Measurements from ENCODE around the gene ZNF532. TPM values are rescaled to one million over a fixed set of nuclear protein-coding genes. Genes with fewer than 3 reads are reported as not detected.
A peak's percentile ranks its signal among the peaks of the same experiment; 100 is the strongest.

The ZNF532 gene
- total RNA-seq, 1 donor from 2014 or later, result 41.3 TPM

DNA sequence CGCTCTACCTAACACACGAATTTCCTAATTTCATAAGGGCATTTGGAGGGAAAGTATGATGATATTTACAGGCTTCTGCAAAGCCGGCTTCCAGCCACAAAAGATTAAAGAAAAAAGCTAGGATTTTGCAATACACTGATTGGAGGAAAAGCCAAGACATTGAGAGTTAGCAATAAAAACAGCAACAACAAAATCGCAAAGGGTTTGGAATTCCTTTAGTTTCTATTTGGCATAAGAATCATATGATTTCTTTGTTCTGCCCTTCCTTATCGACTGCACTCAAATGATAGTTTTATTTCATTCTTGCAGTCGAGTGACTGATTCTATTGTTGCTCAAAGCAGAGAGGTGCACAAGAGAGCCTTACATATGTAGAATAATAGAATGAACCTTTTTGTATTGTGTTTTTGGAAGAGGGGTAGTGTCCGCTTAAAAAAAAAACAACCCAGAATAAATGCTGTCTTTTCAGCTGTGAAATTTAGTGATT lies 3.9 kb upstream of the ZNF532 start:
- Histone ChIP-seq H3K27me3 (ENCODE audit: control insufficient read depth, insufficient read depth, low read length) (no peaks in the 10 kb centered on the region), H3K36me3 (ENCODE audit: control insufficient read depth, insufficient read depth, low read length) (no peaks in the 10 kb centered on the region), H3K4me3 (ENCODE audit: low read depth, low read length) (no peak overlapping the region)
- no peak for DNase-seq (ENCODE audit: low read depth)
- TF ChIP-seq CTCF (IDR thresholded peaks at IDR 0.05; ENCODE audit: insufficient read depth, low read length, severe bottlenecking), result no peak
- FAIRE-seq, result no peak

DNA sequence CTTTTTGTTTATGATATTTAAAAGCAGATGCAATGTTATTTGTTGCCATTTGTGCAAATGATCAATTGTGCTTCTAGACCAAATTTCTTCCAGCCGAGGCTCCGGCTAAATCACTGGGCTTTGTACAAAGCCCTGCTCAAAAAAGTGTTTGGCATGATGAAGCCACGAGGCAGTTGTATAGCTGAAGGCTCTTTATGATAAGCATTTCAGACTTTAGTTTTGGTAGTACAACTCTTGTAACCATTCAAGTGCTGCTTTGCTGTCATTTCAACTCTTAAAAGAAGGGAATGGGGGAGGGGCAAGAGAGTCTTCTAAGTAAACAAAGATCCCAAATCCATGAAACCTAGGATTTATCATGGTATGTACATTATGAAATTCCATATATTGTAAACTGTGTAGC lies 3.3 kb upstream of the ZNF532 start:
- Histone ChIP-seq H3K27me3 (ENCODE audit: control insufficient read depth, insufficient read depth, low read length) (no peaks in the 10 kb centered on the region), H3K4me3 (ENCODE audit: low read depth, low read length) (no peak overlapping the region), H3K36me3 (ENCODE audit: control insufficient read depth, insufficient read depth, low read length) (no peaks in the 10 kb centered on the region)
- DNase-seq (ENCODE audit: low read depth) (no peak), FAIRE-seq (no peak)
- no peak for TF ChIP-seq CTCF (IDR thresholded peaks at IDR 0.05; ENCODE audit: insufficient read depth, low read length, severe bottlenecking)

DNA sequence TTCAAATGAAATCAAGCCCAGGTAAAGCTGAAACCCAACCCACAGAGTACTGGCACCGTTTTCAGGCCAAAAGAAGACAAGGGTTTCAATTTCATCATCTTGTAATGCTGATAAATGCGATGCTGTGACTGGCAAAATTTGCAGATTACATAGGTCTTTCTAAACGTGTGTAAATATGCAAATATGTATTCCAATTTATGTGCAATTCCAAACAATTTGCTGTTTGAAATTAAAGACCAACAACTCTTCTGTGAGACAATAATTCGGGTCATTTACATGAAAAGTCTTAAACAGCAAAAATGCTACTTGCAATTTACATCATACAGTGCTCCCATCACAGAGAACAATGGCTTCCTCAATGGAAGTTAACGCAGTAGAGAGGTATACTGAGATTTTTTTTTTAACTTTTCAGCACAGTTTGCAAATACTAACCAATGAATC lies 2.8 kb upstream of the ZNF532 start:
- H3K36me3 ChIP-seq (ENCODE audit: control insufficient read depth, insufficient read depth, low read length), result no peaks in the 10 kb centered on the region
- H3K27me3 ChIP-seq (ENCODE audit: control insufficient read depth, insufficient read depth, low read length), result no peaks in the 10 kb centered on the region
- DNase-seq (ENCODE audit: low read depth) (no peak), FAIRE-seq (no peak)
- H3K4me3 ChIP-seq (ENCODE audit: low read depth, low read length), result no peak overlapping the region
- TF ChIP-seq CTCF (IDR thresholded peaks at IDR 0.05; ENCODE audit: insufficient read depth, low read length, severe bottlenecking), result no peak

GRCh38 chr18:58862356-58862755 lies 2.3 kb upstream of the ZNF532 start:
- DNase-seq (ENCODE audit: low read depth) (no peak), FAIRE-seq (no peak)
- no peak for TF ChIP-seq CTCF (IDR thresholded peaks at IDR 0.05; ENCODE audit: insufficient read depth, low read length, severe bottlenecking)
- H3K27me3 ChIP-seq (ENCODE audit: control insufficient read depth, insufficient read depth, low read length), result no peaks in the 10 kb centered on the region
- H3K4me3 ChIP-seq (ENCODE audit: low read depth, low read length), result peak overlapping the region; percentile 46
- peaks cover under 1% of the 10 kb centered on the region for H3K36me3 ChIP-seq (ENCODE audit: control insufficient read depth, insufficient read depth, low read length)

DNA sequence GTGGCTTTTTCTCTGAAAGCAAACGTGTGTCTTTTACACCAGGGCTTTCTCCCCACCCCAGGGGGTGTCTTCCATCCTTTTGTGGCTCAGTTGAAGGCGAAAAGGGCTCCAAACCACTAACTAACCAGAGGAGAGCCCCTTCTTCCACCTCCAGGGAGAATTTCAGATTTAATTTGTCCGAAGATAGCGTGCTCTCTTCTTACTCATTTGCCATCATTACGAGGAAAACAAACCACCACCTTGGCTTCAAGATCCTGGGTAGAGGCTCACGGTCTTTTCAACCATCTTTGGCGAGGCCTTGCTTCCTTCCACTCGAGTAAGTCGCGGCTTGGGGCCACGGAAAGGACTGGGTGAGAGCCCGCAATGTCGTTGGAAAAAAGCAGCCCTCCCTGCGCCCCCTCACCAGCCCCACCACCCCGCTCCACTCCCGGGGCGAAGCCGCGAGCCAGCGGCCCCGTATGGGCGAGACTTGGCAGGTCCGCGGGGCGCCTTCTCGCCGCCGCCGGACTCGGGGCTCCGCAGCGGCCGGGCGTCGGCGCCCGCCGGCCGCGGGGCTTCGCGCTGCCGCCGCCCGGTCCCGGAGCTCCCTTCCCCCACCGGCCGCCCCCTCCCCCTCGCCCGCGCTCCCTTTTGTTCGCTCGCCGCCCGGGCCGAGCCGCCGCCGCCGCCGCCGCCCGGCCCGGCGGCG lies 1.7 kb upstream of the ZNF532 start:
- TF ChIP-seq CTCF (IDR thresholded peaks at IDR 0.05; ENCODE audit: insufficient read depth, low read length, severe bottlenecking), result no peak
- Histone ChIP-seq H3K4me3 (ENCODE audit: low read depth, low read length) (peak overlapping the region; percentile 46), H3K27me3 (ENCODE audit: control insufficient read depth, insufficient read depth, low read length) (no peaks in the 10 kb centered on the region), H3K36me3 (ENCODE audit: control insufficient read depth, insufficient read depth, low read length) (peaks cover 1% of the 10 kb centered on the region)
- DNase-seq (ENCODE audit: low read depth) (peak; percentile 43), FAIRE-seq (no peak)

All from bronchial epithelial cell (primary cell).